ENCODE results near the gene PLXND1.

PLXND1 gene

GRCh38 chr3:129563850-129564535, 42.5 kb downstream of the PLXND1 start:
- TF ChIP-seq, protein P1, sequence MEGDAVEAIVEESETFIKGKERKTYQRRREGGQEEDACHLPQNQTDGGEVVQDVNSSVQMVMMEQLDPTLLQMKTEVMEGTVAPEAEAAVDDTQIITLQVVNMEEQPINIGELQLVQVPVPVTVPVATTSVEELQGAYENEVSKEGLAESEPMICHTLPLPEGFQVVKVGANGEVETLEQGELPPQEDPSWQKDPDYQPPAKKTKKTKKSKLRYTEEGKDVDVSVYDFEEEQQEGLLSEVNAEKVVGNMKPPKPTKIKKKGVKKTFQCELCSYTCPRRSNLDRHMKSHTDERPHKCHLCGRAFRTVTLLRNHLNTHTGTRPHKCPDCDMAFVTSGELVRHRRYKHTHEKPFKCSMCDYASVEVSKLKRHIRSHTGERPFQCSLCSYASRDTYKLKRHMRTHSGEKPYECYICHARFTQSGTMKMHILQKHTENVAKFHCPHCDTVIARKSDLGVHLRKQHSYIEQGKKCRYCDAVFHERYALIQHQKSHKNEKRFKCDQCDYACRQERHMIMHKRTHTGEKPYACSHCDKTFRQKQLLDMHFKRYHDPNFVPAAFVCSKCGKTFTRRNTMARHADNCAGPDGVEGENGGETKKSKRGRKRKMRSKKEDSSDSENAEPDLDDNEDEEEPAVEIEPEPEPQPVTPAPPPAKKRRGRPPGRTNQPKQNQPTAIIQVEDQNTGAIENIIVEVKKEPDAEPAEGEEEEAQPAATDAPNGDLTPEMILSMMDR (IDR thresholded peaks at IDR 0.05; ENCODE audit: control insufficient read depth, extremely low read depth, insufficient read depth), result no peak
- no peak overlapping the region for H3K4me3 ChIP-seq (ENCODE audit: low read depth, low read length)
- DNase-seq (ENCODE audit: low read depth), result no peak

DNA sequence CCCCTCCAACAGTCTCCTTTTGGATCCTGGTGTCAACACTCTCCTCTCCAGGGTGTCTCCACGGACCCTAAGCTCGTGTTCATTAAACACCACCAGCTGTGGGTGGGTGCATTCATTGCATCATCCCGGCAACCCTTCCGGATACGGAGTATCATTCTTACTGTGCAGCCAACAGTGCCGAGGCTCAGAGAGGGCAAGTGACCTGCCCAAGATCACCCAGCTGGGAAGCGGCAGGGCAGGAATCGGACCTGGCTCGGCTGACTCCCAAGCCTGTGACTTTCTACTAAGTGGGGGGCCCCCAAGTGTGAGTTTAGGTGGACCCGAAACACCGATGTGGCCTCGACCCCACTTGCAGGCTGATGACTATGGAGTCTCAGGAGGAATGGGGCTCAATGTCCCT, 43.1 kb downstream of the PLXND1 start:
- no peak for DNase-seq (ENCODE audit: low read depth)
- H3K4me3 ChIP-seq (ENCODE audit: low read depth, low read length), result no peak overlapping the region
- TF ChIP-seq, protein P1 (IDR thresholded peaks at IDR 0.05; ENCODE audit: control insufficient read depth, extremely low read depth, insufficient read depth), result no peak

DNA sequence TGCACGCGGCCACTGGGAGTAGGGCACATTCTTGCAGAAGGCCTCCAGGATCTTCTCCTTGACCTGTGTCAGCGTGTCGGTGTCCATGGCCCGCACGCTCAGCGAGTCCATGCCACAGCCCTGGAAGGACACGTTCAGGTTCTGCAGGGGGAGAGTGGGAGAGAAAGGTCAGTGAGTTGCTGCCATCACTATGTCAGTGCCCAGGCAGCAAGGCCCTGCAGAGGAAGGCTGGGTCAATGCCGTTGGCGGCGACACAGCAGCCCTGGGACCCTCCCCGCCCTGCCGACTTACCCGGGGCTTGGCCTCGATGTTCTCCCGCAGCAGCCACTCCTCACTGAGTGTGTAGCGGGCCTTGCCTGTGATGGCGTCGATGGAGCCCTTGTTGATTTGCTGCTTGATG, 43.7 kb downstream of the PLXND1 start:
- no peak overlapping the region for H3K4me3 ChIP-seq (ENCODE audit: low read depth, low read length)
- no peak for DNase-seq (ENCODE audit: low read depth)
- TF ChIP-seq, protein P1 (IDR thresholded peaks at IDR 0.05; ENCODE audit: control insufficient read depth, extremely low read depth, insufficient read depth), result no peak

DNA sequence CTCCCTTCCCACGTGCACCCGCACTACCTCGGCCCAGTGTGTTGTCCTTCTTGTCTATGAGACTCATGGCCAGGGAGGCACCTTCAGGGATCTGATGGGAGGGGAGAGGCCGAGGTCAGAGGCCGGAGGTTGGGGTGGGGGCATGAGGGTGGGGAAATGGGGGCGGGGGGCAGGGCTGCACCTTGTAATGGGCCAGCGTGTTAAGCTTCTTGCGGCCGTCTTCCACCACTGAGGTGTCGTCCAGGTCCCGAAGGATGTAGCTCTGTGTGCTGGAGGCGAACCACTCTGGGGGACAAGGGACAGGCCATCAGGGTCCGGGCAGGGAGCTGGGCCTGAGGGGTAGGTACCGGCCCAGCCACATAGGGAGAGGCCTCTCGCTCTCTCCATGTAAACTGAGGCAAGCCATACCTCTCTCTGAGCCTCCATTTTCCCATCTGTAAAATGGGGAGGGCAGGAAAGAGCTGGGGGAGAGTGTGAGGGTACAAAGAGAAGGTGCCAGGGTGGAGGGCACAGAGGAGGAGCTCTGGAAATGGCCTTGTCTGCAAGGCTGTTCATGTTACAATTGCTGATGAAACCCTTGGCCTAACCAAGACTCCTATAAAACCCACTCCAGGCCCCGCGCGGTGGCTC, 44.7 kb downstream of the PLXND1 start:
- TF ChIP-seq, protein P1 (IDR thresholded peaks at IDR 0.05; ENCODE audit: control insufficient read depth, extremely low read depth, insufficient read depth), result no peak
- DNase-seq (ENCODE audit: low read depth), result no peak
- no peak overlapping the region for H3K4me3 ChIP-seq (ENCODE audit: low read depth, low read length)

GRCh38 chr3:129560911-129561594, 45.4 kb downstream of the PLXND1 start:
- TF ChIP-seq, protein P1 (IDR thresholded peaks at IDR 0.05; ENCODE audit: control insufficient read depth, extremely low read depth, insufficient read depth), result no peak
- no peak overlapping the region for H3K4me3 ChIP-seq (ENCODE audit: low read depth, low read length)
- DNase-seq (ENCODE audit: low read depth), result no peak

DNA sequence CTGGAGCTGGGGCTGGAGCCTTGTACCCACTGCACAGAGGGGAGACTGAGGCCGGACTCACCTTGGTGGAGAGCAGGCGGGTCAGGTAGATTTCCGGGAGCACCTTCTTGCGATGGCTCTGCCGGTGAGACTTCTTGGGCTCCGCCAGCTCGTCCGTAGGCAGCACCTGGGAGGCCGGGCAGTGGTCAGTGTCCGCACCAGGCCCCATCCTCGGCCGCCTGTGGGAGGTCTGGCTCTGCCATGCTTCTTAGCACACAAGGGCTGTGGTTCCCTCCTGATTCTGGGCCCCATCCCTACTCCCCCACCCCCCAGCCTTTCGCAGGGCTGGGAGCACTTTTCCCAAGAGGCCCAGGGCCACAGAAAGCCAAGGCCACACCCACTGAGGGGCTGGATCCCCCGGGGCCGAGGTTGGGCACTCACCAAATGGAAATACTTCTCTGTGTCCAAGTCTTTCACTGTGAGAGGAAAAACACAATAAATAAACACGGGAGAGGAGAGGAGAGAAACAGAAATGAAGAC, 46.1 kb downstream of the PLXND1 start:
- no peak overlapping the region for H3K4me3 ChIP-seq (ENCODE audit: low read depth, low read length)
- DNase-seq (ENCODE audit: low read depth), result no peak

More for the DNA sequence above, 46.1 kb downstream of the PLXND1 start:
- TF ChIP-seq, protein P1 (IDR thresholded peaks at IDR 0.05; ENCODE audit: control insufficient read depth, extremely low read depth, insufficient read depth), result no peak
